Metanephros (tissue), 1 donor: ENCODE results near the gene RSL1D1. TPM values are rescaled to one million over a fixed set of nuclear protein-coding genes. Genes with fewer than 3 reads are reported as not detected.

Experiments used
- total RNA-seq: library from RNA; depleted of rRNA; stranded (reverse); fragments of >200 nt; gene quantifications from one replicate; pipeline ENCODE4 v1.2.3, GENCODE V29; 2014

RSL1D1 gene
- total RNA-seq, result 78.8 TPM

DNA sequence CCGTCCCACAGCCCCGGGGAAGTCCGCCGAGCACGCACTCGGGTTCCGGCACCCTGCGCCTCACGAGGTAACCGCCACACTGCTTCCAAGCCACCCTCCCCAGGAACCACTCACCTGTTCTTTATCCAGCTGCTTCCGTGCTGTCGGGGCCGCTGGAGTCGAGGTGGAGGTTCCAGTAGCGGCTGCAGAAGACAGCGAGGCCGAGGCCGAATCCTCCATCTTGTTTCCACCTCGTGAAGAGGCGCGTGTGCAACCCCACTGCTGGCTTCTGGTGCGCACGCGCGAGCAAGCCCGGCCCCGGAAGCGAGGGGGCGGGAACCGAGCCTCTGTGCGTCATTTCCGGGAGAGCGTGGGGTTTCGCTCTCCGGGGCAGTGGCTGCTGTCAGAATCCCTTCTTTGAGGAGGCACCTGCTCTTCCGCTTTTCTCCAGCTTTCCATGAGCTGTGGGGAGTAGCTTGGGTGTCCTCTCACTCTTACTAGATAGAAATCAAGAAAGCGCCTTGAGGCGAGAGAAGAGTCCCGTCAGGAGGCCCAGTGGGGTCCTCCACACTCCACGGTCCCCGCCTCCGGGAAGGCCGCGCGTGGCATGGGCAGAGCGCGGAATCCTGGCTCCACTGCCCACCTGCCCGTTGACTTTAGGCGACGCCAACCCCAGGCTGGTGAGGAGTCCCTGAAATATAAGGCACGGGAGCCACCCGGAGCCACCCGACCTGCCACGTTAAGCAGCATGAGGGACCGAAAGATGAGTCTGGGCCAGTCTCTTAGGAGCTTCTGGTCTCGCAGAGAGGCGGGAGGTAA is at the start of gene RSL1D1:
Gene RSL1D1, minus strand, starts transcription at position 249 of the 798 bp plus-strand sequence. Its CDS starts 30 bp downstream, at position 219.

DNA sequence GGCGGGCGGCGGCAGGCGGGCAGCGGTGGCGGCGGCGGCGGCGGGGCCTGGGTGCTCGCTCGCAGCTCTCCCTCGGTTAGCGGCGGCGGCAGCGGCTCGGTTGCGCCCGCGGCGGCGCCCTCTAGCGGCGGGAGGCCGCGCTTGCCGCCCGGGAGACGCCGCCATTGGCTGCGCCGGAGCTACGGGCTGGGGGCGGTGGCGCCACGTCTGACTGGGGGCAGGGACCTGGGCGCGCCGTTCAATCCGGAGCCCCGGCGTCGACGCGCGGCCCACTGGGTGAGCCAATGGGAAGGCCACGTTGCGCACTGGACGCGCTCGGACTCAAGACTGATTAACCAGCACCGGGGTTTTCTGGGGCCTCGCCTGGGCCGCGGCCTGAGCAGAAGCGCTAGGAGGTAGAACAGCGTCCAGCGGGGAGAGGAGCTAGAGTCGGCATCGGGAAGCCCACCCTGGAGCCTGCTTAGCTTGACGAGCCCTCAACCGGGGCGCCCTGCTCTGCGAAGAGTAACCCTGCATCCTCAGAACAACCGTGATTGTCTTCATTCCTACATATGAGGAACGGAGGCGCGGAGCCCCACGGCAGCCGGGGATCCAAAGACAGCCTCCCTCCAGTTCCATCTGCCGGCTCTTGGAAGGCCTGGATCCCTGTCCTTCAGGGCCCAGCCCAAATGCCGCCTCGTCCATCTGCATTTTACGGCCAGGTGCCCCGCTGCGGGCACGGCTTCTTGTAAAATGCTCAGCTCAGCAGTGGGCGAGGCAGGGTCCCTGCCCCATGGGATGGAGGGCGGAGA is 54.0 kb downstream of the RSL1D1 start, which contains the start of gene ZC3H7A:
Gene ZC3H7A, minus strand, starts transcription at position 93 of the 791 bp plus-strand sequence. CDS start 14,904 bp downstream, outside the sequence.

Other genes with a start within 250 kb of the RSL1D1 start
- gene SNN, start 183.1 kb downstream of the RSL1D1 start, total RNA-seq, result 21.7 TPM
- 44.7 TPM for gene TXNDC11, start 108.7 kb downstream of the RSL1D1 start, total RNA-seq
- 65.3 TPM for gene ZC3H7A, start 54.3 kb downstream of the RSL1D1 start, total RNA-seq
- gene GSPT1, start 64.4 kb upstream of the RSL1D1 start, total RNA-seq, result 47.8 TPM
- gene NPIPB2, start 90.5 kb upstream of the RSL1D1 start, total RNA-seq, result 11.8 TPM
- gene TNFRSF17, start 113.7 kb upstream of the RSL1D1 start, total RNA-seq, result not detected
- gene SNX29, start 125.2 kb upstream of the RSL1D1 start, total RNA-seq, result 65.4 TPM